Fibroblast of lung (primary cell): Measurements from ENCODE around the gene HABP2. TPM values are rescaled to one million over a fixed set of nuclear protein-coding genes. Genes with fewer than 3 reads are reported as not detected.

Experiments used
- DNase-seq, 2 donors: peaks; one replicate each; pipeline versions ENCODE4 v3.0.0 to v3.0.0-alpha.2; 2010; ENCODE audit warnings: low read depth in 2 of 2
- H2AFZ ChIP-seq: 2 replicates; pipeline ENCODE4 v1.5.1; 2012; ENCODE audit warnings: low read length, control low read depth, inconsistent platforms
- H3K27ac ChIP-seq: 2 replicates; pipeline ENCODE4 v1.5.1; 2011; ENCODE audit warnings: low read length, control low read depth; ENCODE audit not compliant: insufficient read depth
- H3K27me3 ChIP-seq: 2 replicates; pipeline ENCODE4 v1.5.1; 2011; ENCODE audit warnings: mild to moderate bottlenecking, low read length; ENCODE audit not compliant: control insufficient read depth, insufficient read depth
- H3K36me3 ChIP-seq: 2 replicates; pipeline ENCODE4 v1.5.1; 2011; ENCODE audit warnings: low read length; ENCODE audit not compliant: control insufficient read depth, insufficient read depth
- H3K4me1 ChIP-seq: 2 replicates; pipeline ENCODE4 v1.5.1; 2011; ENCODE audit warnings: low read length; ENCODE audit not compliant: control insufficient read depth, insufficient read depth; ENCODE audit errors: extremely low read depth
- H3K4me2 ChIP-seq: 2 replicates; pipeline ENCODE4 v1.5.1; 2011; ENCODE audit warnings: low read length, control low read depth; ENCODE audit not compliant: insufficient read depth; ENCODE audit errors: extremely low read depth
- H3K4me3 ChIP-seq, 4 experiments: fragments of 200-600 bp in 1 of 4; sonication (generic) in 1 of 4; replicated peaks in 1 of 4; 2 replicates each; pipeline ENCODE4 v1.5.1; 2011 to 2016; ENCODE audit warnings: low read length in 4 of 4, low read depth in 3 of 4, mild to moderate bottlenecking in 3 of 4, control low read depth in 2 of 4, inconsistent platforms in 1 of 4, mixed read lengths in 1 of 4; ENCODE audit not compliant: insufficient read depth in 1 of 4; ENCODE audit errors: control extremely low read depth in 1 of 4
- H3K79me2 ChIP-seq: 2 replicates; pipeline ENCODE4 v1.5.1; 2012; ENCODE audit warnings: mild to moderate bottlenecking, low read length, inconsistent platforms; ENCODE audit not compliant: control insufficient read depth, insufficient read depth
- H3K9ac ChIP-seq: 2 replicates; pipeline ENCODE4 v1.5.1; 2011; ENCODE audit warnings: mild to moderate bottlenecking, low read length, control low read depth; ENCODE audit not compliant: insufficient read depth
- H3K9me3 ChIP-seq: 2 replicates; pipeline ENCODE4 v1.5.1; 2012; ENCODE audit warnings: low read depth, low read length; ENCODE audit not compliant: control insufficient read depth, insufficient read depth
- H4K20me1 ChIP-seq: 2 replicates; pipeline ENCODE4 v1.5.1; 2011; ENCODE audit warnings: low read length; ENCODE audit not compliant: control insufficient read depth, insufficient read depth; ENCODE audit errors: extremely low read depth
- EZH2 ChIP-seq: IDR thresholded peaks from 2 replicates; pipeline ENCODE4 v1.5.1; 2012; ENCODE audit warnings: low read length, control low read depth, mild to moderate bottlenecking; ENCODE audit errors: missing control alignments
- polyA plus RNA-seq, 2 donors: library from polyadenylated mRNA; depleted of rRNA in 1 of 2; stranded (reverse) in 1 of 2; unstranded in 1 of 2; fragments of >200 nt; gene quantifications; 2 replicates each; pipeline ENCODE4 v1.2.1, GENCODE V29; 2011 to 2012; ENCODE audit warnings: missing spikeins in 1 of 2
- total RNA-seq: library from RNA; depleted of rRNA; stranded (reverse); fragments of >200 nt; gene quantifications from 2 replicates; pipeline ENCODE4 v1.2.1, GENCODE V29; 2014
- TF ChIP-seq, protein P1 (sequence below), 2 donors: IDR thresholded peaks in 1 of 2; conservative IDR thresholded peaks in 1 of 2; 1 replicate in 1 of 2; 2 replicates in 1 of 2; pipeline ENCODE4 v1.5.1; 2011 to 2012; ENCODE audit warnings: low read length in 2 of 2, control low read depth in 1 of 2, inconsistent platforms in 1 of 2, low read depth in 1 of 2, mild to moderate bottlenecking in 1 of 2

The HABP2 gene
- total and polyA plus RNA-seq, 2 donors (not counting 1 experiment from before 2014, with no cell fraction given), result not detected

DNA sequence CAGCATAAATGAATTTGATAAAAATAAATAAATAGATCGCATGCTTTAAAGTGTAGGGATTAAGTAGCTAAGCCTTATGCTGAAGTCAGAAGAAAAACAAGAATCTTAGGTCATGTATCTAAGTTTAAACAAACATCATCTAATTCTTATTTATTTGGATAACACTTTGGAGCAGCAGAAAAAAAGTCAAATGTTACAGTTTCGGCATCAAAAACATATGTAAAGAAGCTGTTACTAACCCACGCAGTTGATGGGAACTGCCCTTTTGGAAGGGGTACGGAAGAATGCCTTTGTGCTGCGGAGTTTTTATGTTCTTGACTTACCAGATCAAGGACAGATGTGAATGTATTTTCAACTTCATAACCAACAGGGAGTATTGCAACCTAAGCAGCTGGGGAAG is 37.3 kb upstream of the HABP2 start:
- Histone ChIP-seq H3K9me3 (no peaks in the 10 kb centered on the region), H3K27ac (no peak overlapping the region), H3K4me1 (no peaks in the 10 kb centered on the region), H3K4me3 (no peak overlapping the region), H3K4me2 (no peak overlapping the region), H3K27me3 (no peaks in the 10 kb centered on the region), H3K79me2 (no peaks in the 10 kb centered on the region), H2AFZ (no peak overlapping the region), H3K9ac (no peak overlapping the region), H3K36me3 (no peaks in the 10 kb centered on the region), H4K20me1 (no peaks in the 10 kb centered on the region)
- TF ChIP-seq, protein P1, sequence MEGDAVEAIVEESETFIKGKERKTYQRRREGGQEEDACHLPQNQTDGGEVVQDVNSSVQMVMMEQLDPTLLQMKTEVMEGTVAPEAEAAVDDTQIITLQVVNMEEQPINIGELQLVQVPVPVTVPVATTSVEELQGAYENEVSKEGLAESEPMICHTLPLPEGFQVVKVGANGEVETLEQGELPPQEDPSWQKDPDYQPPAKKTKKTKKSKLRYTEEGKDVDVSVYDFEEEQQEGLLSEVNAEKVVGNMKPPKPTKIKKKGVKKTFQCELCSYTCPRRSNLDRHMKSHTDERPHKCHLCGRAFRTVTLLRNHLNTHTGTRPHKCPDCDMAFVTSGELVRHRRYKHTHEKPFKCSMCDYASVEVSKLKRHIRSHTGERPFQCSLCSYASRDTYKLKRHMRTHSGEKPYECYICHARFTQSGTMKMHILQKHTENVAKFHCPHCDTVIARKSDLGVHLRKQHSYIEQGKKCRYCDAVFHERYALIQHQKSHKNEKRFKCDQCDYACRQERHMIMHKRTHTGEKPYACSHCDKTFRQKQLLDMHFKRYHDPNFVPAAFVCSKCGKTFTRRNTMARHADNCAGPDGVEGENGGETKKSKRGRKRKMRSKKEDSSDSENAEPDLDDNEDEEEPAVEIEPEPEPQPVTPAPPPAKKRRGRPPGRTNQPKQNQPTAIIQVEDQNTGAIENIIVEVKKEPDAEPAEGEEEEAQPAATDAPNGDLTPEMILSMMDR (conservative IDR thresholded peaks at IDR 0.05 in 1 of 2, IDR thresholded peaks at IDR 0.05 in 1 of 2; ENCODE audit: low read depth in 1 of 2, low read length in 2 of 2), result no peak
- no peak for TF ChIP-seq EZH2
- DNase-seq, result no peak

DNA sequence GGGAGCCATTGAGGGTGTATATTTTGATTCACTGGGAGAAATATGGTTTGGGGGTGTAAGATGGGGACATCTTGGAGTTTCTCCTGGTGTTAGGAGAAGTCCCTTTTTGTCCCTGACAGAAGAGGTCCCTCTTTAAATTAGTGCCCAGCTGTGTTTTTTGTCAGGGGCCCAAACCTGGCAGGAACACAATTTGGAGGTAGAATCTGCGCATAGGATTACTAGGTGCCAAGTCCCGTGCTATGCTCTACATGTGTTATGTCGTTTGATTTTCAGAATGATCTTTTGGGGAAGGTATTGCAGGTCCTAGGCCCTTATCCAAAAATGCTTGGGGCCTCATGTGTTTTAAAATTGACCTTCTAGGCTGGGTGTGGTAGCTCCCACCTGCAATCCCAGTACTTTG is 36.8 kb upstream of the HABP2 start:
- H3K4me3 ChIP-seq, result no peak overlapping the region
- H4K20me1 ChIP-seq, result no peaks in the 10 kb centered on the region
- no peaks in the 10 kb centered on the region for H3K79me2 ChIP-seq
- no peaks in the 10 kb centered on the region for H3K9me3 ChIP-seq
- no peak overlapping the region for H2AFZ ChIP-seq
- H3K9ac ChIP-seq, result no peak overlapping the region
- H3K4me2 ChIP-seq, result no peak overlapping the region
- H3K27me3 ChIP-seq, result no peaks in the 10 kb centered on the region
- no peaks in the 10 kb centered on the region for H3K36me3 ChIP-seq
- H3K4me1 ChIP-seq, result no peaks in the 10 kb centered on the region
- no peak for DNase-seq
- TF ChIP-seq, protein P1 (conservative IDR thresholded peaks at IDR 0.05 in 1 of 2, IDR thresholded peaks at IDR 0.05 in 1 of 2; ENCODE audit: low read depth in 1 of 2, low read length in 2 of 2), result no peak
- no peak for TF ChIP-seq EZH2
- no peak overlapping the region for H3K27ac ChIP-seq

DNA sequence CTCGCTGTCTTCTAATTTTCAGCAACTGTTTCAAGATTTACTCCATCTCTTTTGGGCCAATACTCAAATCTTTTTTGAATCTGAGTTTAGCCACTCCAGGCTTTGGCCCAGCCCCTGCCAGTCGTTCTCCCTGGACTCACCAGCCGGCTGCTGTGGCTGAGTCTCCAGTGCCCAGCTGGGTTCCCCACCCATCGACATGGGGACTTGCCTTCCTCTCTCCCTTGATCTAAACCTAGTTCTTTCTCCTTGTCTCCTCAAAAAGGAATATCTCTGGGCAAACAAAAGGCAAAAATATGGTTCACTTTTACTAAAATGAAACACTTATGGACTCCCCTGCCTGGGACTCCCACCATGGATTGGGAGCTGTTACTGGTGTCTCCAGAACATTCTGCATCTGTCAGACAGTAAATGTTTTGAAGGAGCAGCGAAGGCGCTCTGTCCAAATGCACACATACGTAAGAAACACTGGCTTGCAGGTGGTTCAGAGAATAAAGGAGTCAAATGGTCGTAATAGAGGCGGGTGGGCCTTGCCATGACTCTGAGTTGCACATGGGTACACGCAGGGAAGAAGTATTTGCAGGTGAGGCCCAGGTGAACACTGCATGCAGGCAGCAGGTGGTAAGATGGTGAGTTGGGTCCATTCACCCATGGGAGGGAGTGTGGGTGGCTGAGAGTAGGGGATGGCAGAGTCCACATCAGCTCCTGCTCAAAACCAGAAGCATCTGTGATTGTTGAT is 35.5 kb upstream of the HABP2 start:
- Histone ChIP-seq H3K9ac (no peak overlapping the region), H3K79me2 (no peaks in the 10 kb centered on the region), H3K4me2 (no peak overlapping the region), H3K27me3 (no peaks in the 10 kb centered on the region), H3K4me1 (no peaks in the 10 kb centered on the region), H4K20me1 (no peaks in the 10 kb centered on the region), H3K36me3 (no peaks in the 10 kb centered on the region), H2AFZ (no peak overlapping the region), H3K9me3 (no peaks in the 10 kb centered on the region), H3K4me3 (no peak overlapping the region), H3K27ac (no peak overlapping the region)
- DNase-seq, result no peak
- TF ChIP-seq EZH2, result no peak
- TF ChIP-seq, protein P1 (conservative IDR thresholded peaks at IDR 0.05 in 1 of 2, IDR thresholded peaks at IDR 0.05 in 1 of 2; ENCODE audit: low read depth in 1 of 2, low read length in 2 of 2), result no peak
